Measurements from ENCODE around the gene ZBTB11. TPM values are rescaled to one million over a fixed set of nuclear protein-coding genes. Genes with fewer than 3 reads are reported as not detected.

The ZBTB11 gene
- polyA plus RNA-seq, 3 donors: 5.1 to 20.2 (median 6.8) TPM

GRCh38 chr3:101673953-101674352 lies 3.0 kb downstream of the ZBTB11 start:
- Histone ChIP-seq H3K9me3 (replicated peaks in 1 of 2; ENCODE audit: control insufficient read depth in 1 of 2, insufficient read depth in 1 of 2, low read length in 2 of 2) (no peaks in the 10 kb centered on the region), H3K9ac (ENCODE audit: insufficient read depth, low read length, poor library complexity, severe bottlenecking) (no peak overlapping the region), H3K4me2 (replicated peaks; ENCODE audit: extremely low read depth, low read length, poor library complexity, severe bottlenecking) (no peak overlapping the region), H3K79me2 (ENCODE audit: insufficient read depth, low read length) (peaks cover 81% of the 10 kb centered on the region), H3K36me3 (replicated peaks in 1 of 2; ENCODE audit: control insufficient read depth in 1 of 2, insufficient read depth in 2 of 2, low read length in 2 of 2) (peaks cover 21 to 36% of the 10 kb centered on the region in 2 donors), H3K27ac (ENCODE audit: low read depth in 1 of 2, low read length in 2 of 2) (no peak overlapping the region), H3K4me3 (replicated peaks in 1 of 3; ENCODE audit: low read depth in 2 of 3, low read length in 3 of 3) (no peak overlapping the region), H3K4me1 (ENCODE audit: control insufficient read depth in 1 of 2, insufficient read depth in 2 of 2, low read length in 2 of 2) (peaks cover 16 to 25% of the 10 kb centered on the region in 2 donors), H4K20me1 (ENCODE audit: insufficient read depth, low read length) (peaks cover 50% of the 10 kb centered on the region), H2AFZ (ENCODE audit: insufficient read depth, low read depth, low read length, poor library complexity, severe bottlenecking) (no peak overlapping the region), H3K27me3 (ENCODE audit: control insufficient read depth in 2 of 2, insufficient read depth in 2 of 2, low read length in 2 of 2) (no peaks in the 10 kb centered on the region)
- Mint-ChIP-seq H3K36me3 (peaks cover 26 to 38% of the 10 kb centered on the region in 2 donors), H3K27me3 (ENCODE audit: low read depth in 3 of 3) (peaks cover 0 to 2% (median 0%) of the 10 kb centered on the region in 3 donors), H3K4me1 (peaks cover 34% of the 10 kb centered on the region), H3K27ac (peak overlapping the region in 5 of 7 donors; percentile 40 to 79 (median 50)), H3K9me3 (no peaks in the 10 kb centered on the region), H3K4me3 (no peak overlapping the region)
- WGBS (ENCODE audit: insufficient coverage): 93% methylated on average over 8 of the region's 13 CpGs
- TF ChIP-seq CTCF (IDR thresholded peaks at IDR 0.05): no peak
- DNase-seq: no peak
- intact Hi-C loops (cut with micrococcal nuclease): no loop called here

- peaks cover 0 to 2% (median 0%) of the 10 kb centered on the region in 3 donors for H3K27me3 Mint-ChIP-seq (ENCODE audit: low read depth in 3 of 3)
- Histone ChIP-seq H3K27me3 (ENCODE audit: control insufficient read depth in 2 of 2, insufficient read depth in 2 of 2, low read length in 2 of 2) (no peaks in the 10 kb centered on the region), H3K36me3 (replicated peaks in 1 of 2; ENCODE audit: control insufficient read depth in 1 of 2, insufficient read depth in 2 of 2, low read length in 2 of 2) (peaks cover 43 to 58% of the 10 kb centered on the region in 2 donors), H3K4me1 (ENCODE audit: control insufficient read depth in 1 of 2, insufficient read depth in 2 of 2, low read length in 2 of 2) (peaks cover 8 to 15% of the 10 kb centered on the region in 2 donors), H3K4me2 (replicated peaks; ENCODE audit: extremely low read depth, low read length, poor library complexity, severe bottlenecking) (no peak overlapping the region), H3K4me3 (replicated peaks in 1 of 3; ENCODE audit: low read depth in 2 of 3, low read length in 3 of 3) (no peak overlapping the region), H3K79me2 (ENCODE audit: insufficient read depth, low read length) (peaks cover 84% of the 10 kb centered on the region), H2AFZ (ENCODE audit: insufficient read depth, low read depth, low read length, poor library complexity, severe bottlenecking) (no peak overlapping the region), H4K20me1 (ENCODE audit: insufficient read depth, low read length) (peaks cover 58% of the 10 kb centered on the region), H3K9me3 (replicated peaks in 1 of 2; ENCODE audit: control insufficient read depth in 1 of 2, insufficient read depth in 1 of 2, low read length in 2 of 2) (no peaks in the 10 kb centered on the region), H3K9ac (ENCODE audit: insufficient read depth, low read length, poor library complexity, severe bottlenecking) (no peak overlapping the region), H3K27ac (ENCODE audit: low read depth in 1 of 2, low read length in 2 of 2) (no peak overlapping the region)
- no peak for TF ChIP-seq CTCF (IDR thresholded peaks at IDR 0.05)
- H3K4me3 Mint-ChIP-seq: no peak overlapping the region
- intact Hi-C loops (cut with micrococcal nuclease): no loop called here
- WGBS (ENCODE audit: insufficient coverage): 100% methylated on average over 2 of the region's 5 CpGs
- DNase-seq: no peak
- H3K4me1 Mint-ChIP-seq: peaks cover 23% of the 10 kb centered on the region
- no peaks in the 10 kb centered on the region for H3K9me3 Mint-ChIP-seq
- H3K36me3 Mint-ChIP-seq: peaks cover 43 to 56% of the 10 kb centered on the region in 2 donors
- H3K27ac Mint-ChIP-seq: no peak overlapping the region
These were observed 5.9 kb downstream of the ZBTB11 start for GRCh38 chr3:101671014-101671413.
